WERI-Rb-1 (cell line): ENCODE results near the gene PREPL.

Experiments used
- DNase-seq: peaks from one replicate; pipeline ENCODE4 v3.0.0-alpha.2; 2020
- H3K27ac ChIP-seq: fragments of 250-450 bp; sonication (Bioruptor Pico); 2 replicates; pipeline ENCODE4 v1.5.1; 2020; ENCODE audit warnings: mild to moderate bottlenecking, moderate library complexity
- H3K27me3 ChIP-seq: fragments of 250-450 bp; sonication (Bioruptor Pico); 2 replicates; pipeline ENCODE4 v1.5.1; 2021; ENCODE audit warnings: mild to moderate bottlenecking, low read depth, moderate library complexity; ENCODE audit not compliant: insufficient read depth, severe bottlenecking
- H3K36me3 ChIP-seq: fragments of 250-450 bp; sonication (Bioruptor Pico); 2 replicates; pipeline ENCODE4 v1.5.1; 2020; ENCODE audit warnings: mild to moderate bottlenecking, moderate library complexity
- H3K4me3 ChIP-seq: 2 replicates; pipeline ENCODE4 v1.5.1; 2011; ENCODE audit warnings: low read depth, mild to moderate bottlenecking, control low read depth, low read length
- H3K9me3 ChIP-seq: fragments of 250-450 bp; sonication (Bioruptor Pico); 2 replicates; pipeline ENCODE4 v1.5.1; 2021; ENCODE audit warnings: mild to moderate bottlenecking, moderate library complexity; ENCODE audit not compliant: severe bottlenecking
- TF ChIP-seq, protein P1 (sequence below): IDR thresholded peaks from 2 replicates; pipeline ENCODE4 v1.5.1; 2011; ENCODE audit warnings: low read depth, mild to moderate bottlenecking, control low read depth, inconsistent platforms, low read length

PREPL gene

DNA sequence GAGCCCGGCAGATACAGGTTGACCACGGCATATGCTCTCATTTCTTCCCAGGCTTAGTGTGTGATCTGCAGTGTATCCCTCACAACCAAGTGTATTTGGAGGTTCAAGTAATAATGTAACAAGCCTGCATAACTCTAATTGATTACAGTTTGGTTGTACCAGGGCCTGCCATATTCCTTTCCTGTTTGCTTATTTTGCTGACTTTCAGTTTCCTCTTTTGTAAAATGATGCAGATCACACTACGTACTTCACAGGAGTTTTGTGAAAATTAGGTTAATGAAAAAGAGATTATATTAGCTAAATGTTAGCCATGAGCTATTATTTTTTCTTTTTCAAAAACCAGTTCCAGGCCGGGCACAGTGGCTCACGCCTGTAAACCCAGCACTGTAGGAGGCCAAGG, 60.2 kb downstream of the PREPL start:
- H3K36me3 ChIP-seq: no peaks in the 10 kb centered on the region
- H3K27ac ChIP-seq: no peak overlapping the region
- TF ChIP-seq, protein P1, sequence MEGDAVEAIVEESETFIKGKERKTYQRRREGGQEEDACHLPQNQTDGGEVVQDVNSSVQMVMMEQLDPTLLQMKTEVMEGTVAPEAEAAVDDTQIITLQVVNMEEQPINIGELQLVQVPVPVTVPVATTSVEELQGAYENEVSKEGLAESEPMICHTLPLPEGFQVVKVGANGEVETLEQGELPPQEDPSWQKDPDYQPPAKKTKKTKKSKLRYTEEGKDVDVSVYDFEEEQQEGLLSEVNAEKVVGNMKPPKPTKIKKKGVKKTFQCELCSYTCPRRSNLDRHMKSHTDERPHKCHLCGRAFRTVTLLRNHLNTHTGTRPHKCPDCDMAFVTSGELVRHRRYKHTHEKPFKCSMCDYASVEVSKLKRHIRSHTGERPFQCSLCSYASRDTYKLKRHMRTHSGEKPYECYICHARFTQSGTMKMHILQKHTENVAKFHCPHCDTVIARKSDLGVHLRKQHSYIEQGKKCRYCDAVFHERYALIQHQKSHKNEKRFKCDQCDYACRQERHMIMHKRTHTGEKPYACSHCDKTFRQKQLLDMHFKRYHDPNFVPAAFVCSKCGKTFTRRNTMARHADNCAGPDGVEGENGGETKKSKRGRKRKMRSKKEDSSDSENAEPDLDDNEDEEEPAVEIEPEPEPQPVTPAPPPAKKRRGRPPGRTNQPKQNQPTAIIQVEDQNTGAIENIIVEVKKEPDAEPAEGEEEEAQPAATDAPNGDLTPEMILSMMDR: no peak
- no peak for DNase-seq
- no peak overlapping the region for H3K4me3 ChIP-seq
- no peaks in the 10 kb centered on the region for H3K27me3 ChIP-seq
- peaks cover 5% of the 10 kb centered on the region for H3K9me3 ChIP-seq

DNA sequence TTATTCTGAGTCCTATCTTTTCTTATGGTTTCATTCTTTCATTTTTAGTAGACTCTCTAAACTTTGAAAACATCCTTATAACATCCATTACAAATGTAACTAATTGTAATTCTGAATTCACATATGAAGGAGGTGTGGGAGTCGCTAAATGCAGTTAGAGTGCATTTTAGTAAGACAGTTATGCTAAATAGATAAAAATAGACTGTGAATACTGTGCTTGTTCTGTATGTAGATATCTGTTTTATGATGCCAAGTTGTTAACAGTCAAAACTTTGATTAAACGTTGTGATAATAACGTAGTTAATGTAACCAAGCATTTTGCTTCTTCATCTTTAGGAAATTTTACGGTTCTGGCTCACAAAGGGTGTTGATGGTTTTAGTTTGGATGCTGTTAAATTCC, 61.7 kb downstream of the PREPL start:
- H3K36me3 ChIP-seq: no peaks in the 10 kb centered on the region
- peaks cover 5% of the 10 kb centered on the region for H3K9me3 ChIP-seq
- H3K27me3 ChIP-seq: no peaks in the 10 kb centered on the region
- H3K4me3 ChIP-seq: no peak overlapping the region
- no peak for DNase-seq
- no peak overlapping the region for H3K27ac ChIP-seq
- TF ChIP-seq, protein P1: no peak

DNA sequence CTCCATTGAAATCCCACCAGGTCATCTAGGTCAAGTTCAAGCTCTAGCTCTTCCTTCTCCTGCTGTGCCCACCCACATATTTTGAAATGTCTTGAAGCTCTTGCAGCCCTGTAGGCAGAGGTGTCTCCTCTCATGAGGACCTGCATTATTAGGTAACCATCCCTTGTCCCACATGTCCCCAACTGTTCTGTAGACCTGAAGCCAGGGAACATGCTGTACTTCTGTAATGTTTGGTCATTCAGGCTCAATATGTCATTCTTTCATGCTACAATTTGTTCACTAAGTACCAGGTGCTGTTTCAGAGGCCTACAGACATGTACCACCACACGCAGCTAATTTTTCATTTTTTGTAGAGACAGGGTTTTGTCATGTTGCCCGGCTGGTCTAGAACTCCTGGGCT, 63.9 kb downstream of the PREPL start:
- TF ChIP-seq, protein P1: no peak

DNA sequence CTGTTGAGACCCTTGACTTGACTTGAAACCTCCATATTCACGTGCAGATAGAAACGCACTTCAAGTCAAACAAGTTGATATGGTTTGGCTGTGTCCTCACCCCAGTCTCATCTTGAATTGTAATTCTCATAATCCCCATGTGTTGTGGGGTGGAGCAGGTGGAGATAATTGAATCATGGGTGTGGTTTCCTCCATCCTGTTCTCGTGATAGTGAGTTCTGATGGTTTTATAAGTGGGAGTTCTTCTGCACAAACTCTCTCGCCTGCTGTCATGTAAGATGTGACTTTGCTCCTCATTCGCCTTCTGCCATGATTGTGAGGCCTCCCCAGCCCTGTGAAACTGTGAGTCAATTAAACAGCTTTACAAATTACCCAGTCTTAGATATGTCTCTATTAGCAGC, 64.6 kb downstream of the PREPL start:
- no peak overlapping the region for H3K4me3 ChIP-seq
- no peak overlapping the region for H3K27ac ChIP-seq
- no peak for DNase-seq
- no peaks in the 10 kb centered on the region for H3K27me3 ChIP-seq
- no peaks in the 10 kb centered on the region for H3K36me3 ChIP-seq
- no peaks in the 10 kb centered on the region for H3K9me3 ChIP-seq
- TF ChIP-seq, protein P1: no peak

More for the DNA sequence above, 63.9 kb downstream of the PREPL start:
- Histone ChIP-seq H3K27ac (no peak overlapping the region), H3K27me3 (no peaks in the 10 kb centered on the region), H3K36me3 (no peaks in the 10 kb centered on the region), H3K4me3 (no peak overlapping the region), H3K9me3 (no peaks in the 10 kb centered on the region)
- DNase-seq: no peak

DNA sequence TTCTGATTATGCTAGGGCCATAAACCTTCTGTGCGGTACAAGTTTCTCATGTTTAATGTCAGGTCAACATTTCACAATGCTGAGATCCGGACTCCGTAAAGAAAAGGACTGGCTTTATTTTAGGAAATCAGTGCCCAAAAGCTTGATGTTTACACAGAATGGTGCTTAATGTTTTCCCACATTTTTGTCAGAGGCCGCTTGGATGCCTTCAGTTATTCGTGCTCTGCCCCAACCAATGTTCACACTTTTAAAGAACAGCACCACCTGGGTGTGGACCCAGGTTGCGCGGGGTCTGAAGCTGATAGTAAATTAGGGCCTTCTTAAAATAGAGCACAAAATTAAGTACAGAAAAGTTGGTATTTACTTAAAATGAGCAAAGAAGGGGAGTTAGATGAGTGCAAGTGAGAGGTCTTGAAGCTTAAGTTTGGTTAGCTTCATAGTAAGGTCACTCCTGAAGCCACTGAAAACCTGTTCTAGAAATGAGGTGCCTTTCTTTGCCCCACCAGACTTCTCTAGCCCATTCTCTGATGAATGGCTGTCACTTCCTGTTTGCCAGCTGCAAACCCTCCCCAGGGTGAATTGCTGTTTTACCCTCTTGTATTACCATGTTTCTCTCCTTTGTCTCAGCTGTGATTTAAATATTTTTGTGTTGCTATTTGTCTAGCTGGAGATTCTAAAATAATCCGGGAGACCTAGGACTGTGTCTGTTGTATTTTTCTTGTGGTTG, 65.5 kb downstream of the PREPL start:
- no peak for DNase-seq
- no peak overlapping the region for H3K4me3 ChIP-seq
- H3K27me3 ChIP-seq: no peaks in the 10 kb centered on the region
- TF ChIP-seq, protein P1: peak; percentile 26; the same call in 1 of the 2 replicates
- H3K9me3 ChIP-seq: no peaks in the 10 kb centered on the region
- no peaks in the 10 kb centered on the region for H3K36me3 ChIP-seq
- no peak overlapping the region for H3K27ac ChIP-seq

DNA sequence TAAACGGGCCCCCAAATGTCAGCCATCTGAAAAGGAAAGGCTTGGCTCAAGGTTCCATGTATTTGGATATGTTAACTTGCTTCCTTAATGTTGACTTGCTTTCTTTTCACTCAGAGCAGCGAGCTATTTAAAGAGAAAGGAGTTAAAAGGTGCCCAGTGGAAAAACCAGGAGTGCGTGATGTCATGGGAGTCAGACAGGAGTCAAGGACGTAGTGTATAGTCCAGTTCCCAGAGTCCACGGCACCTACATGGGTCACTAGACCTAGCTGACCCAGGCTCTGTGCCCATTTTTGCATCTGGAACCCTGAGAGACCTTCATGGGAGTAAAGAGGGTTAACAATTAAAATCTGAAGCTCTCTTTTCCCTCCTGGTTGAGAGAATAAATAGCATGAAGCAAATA, 66.2 kb downstream of the PREPL start:
- TF ChIP-seq, protein P1: no peak
- DNase-seq: no peak
- H3K36me3 ChIP-seq: no peaks in the 10 kb centered on the region
- H3K9me3 ChIP-seq: no peaks in the 10 kb centered on the region
- H3K4me3 ChIP-seq: no peak overlapping the region
- no peaks in the 10 kb centered on the region for H3K27me3 ChIP-seq
- H3K27ac ChIP-seq: no peak overlapping the region
